Nephron progenitor cell (in vitro differentiated cells): ENCODE measurements around the gene EP400.

Source experiments
- DNase-seq: peaks from one replicate; pipeline ENCODE4 v3.0.0; 2021
- H3K27ac Mint-ChIP-seq: 2 replicates; pipeline ENCODE4 v1.8.0; 2021; ENCODE audit warnings: mild to moderate bottlenecking, moderate library complexity, mixed read lengths
- H3K27me3 Mint-ChIP-seq: 2 replicates; pipeline ENCODE4 v1.8.0; 2021; ENCODE audit warnings: mild to moderate bottlenecking, low read depth, mixed read lengths; ENCODE audit not compliant: poor library complexity
- H3K36me3 Mint-ChIP-seq: 2 replicates; pipeline ENCODE4 v1.8.0; 2021; ENCODE audit warnings: low read depth, mixed read lengths
- H3K4me1 Mint-ChIP-seq: 2 replicates; pipeline ENCODE4 v1.8.0; 2021; ENCODE audit warnings: mixed read lengths
- H3K4me3 Mint-ChIP-seq: 2 replicates; pipeline ENCODE4 v1.8.0; 2021; ENCODE audit warnings: mild to moderate bottlenecking, moderate library complexity, mixed read lengths
- H3K9me3 Mint-ChIP-seq: 2 replicates; pipeline ENCODE4 v1.8.0; 2021; ENCODE audit warnings: mild to moderate bottlenecking, moderate library complexity, mixed read lengths
- CTCF ChIP-seq: fragments of 200-600 bp; sonication (generic); IDR thresholded peaks from 2 replicates; pipeline ENCODE4 v1.5.0; 2021; ENCODE audit warnings: antibody characterized with exemption

Gene EP400

DNA sequence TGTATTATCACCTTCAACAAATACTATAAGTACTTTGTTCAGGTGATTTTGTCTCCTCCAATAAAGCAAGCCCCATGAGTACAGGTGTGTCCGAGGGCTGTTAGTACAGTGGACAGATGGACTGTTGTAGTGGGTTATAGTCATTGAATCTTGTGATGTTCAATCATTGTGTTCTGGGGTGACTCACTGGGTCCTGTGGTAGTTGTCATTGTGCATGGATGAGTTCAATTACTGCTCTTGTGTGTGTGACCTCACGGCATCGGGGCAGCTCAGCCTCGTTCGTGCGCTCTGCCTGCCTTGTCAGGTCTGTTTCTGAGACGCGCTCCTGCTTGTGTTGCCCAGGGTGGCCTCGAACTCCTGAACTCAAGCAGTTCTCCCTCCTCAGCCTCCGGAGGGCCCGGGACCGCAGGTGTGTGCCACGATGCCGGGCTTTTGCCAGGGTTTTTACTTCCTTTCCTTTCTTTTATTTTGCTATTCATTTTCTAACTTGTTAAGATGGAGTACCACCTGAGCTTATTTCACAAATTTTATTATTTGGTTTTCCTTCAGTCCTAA lies 122.2 kb downstream of the EP400 start:
- H3K36me3 Mint-ChIP-seq, result peaks cover 55% of the 10 kb centered on the region

DNA sequence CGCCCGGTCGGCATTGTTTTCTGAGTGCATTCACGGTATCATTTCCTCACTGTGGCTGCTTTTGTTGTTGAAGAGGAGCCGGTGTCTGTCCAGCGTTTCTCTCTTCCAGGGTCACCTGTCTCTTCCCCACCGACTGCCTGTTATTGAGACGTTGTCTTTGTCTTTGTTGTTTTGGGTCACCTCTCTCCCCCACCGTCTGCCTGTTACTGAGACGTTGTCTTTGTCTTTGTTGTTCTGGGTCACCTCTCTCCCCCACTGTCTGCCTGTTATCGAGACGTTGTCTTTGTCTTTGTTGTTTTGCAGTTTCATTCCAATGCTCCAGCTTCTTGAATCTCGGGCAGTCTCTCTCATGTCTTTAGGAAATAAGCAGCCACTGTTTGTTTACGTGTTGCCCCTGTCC lies 124.5 kb downstream of the EP400 start:
- Mint-ChIP-seq H3K27ac (peak overlapping the region; percentile 80), H3K4me3 (no peak overlapping the region), H3K9me3 (no peaks in the 10 kb centered on the region)

More for the DNA sequence above, 122.2 kb downstream of the EP400 start:
- H3K27ac Mint-ChIP-seq, result no peak overlapping the region
- no peaks in the 10 kb centered on the region for H3K4me1 Mint-ChIP-seq
- TF ChIP-seq CTCF, result no peak
- no peaks in the 10 kb centered on the region for H3K9me3 Mint-ChIP-seq
- H3K4me3 Mint-ChIP-seq, result no peak overlapping the region
- DNase-seq, result no peak
- no peaks in the 10 kb centered on the region for H3K27me3 Mint-ChIP-seq

GRCh38 chr12:132075026-132075713 lies 125.4 kb downstream of the EP400 start:
- H3K36me3 Mint-ChIP-seq, result peaks cover 51% of the 10 kb centered on the region

More for the DNA sequence above, 124.5 kb downstream of the EP400 start:
- Mint-ChIP-seq H3K36me3 (peaks cover 55% of the 10 kb centered on the region), H3K4me1 (no peaks in the 10 kb centered on the region), H3K27me3 (peaks cover 3% of the 10 kb centered on the region)
- no peak for DNase-seq
- no peak for TF ChIP-seq CTCF

DNA sequence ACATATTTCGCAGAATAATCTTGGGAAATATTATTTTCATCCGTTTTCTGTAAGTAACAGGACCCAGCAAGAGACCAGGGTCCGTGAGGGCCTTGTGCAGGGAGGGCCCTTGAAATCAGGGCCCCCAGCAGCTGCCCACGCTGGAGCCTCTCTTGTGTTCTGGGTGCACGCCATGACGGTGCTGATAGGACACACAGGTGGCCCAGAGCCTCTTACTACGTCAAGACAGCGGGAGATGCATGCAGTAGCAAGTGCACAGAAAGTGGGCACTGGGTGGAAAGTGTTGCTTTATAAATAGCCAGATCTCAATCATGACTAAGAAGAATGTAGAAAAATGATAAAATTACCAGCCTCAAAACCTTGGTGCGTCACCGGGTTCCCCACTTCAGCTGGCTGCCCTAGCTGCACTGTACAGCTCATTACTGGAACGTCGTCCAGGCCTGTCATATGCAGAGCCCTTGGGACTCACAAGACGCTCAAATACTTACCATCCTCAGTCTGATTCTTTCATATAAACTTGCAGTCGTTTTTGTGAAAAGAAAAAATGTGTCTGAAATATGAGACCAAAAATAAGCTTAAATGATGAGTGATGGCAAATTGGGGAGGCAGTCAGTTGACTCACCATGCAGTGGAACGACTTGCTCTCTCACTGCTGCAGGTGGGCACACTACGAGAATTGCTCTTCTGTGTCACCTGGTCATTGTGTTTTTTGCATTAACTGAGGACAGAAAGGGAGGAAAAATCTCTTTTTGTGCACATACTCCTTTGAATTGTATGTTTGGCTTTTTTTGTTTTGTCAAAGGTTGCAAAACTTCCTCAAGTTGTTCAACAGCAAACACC lies 126.2 kb downstream of the EP400 start:
- Mint-ChIP-seq H3K9me3 (no peaks in the 10 kb centered on the region), H3K27ac (no peak overlapping the region), H3K36me3 (peaks cover 48% of the 10 kb centered on the region), H3K4me1 (no peaks in the 10 kb centered on the region), H3K27me3 (peaks cover 3% of the 10 kb centered on the region), H3K4me3 (no peak overlapping the region)
- no peak for DNase-seq
- no peak for TF ChIP-seq CTCF

More at GRCh38 chr12:132075026-132075713, 125.4 kb downstream of the EP400 start:
- Mint-ChIP-seq H3K27me3 (peaks cover 3% of the 10 kb centered on the region), H3K4me3 (no peak overlapping the region), H3K27ac (no peak overlapping the region), H3K4me1 (no peaks in the 10 kb centered on the region), H3K9me3 (no peaks in the 10 kb centered on the region)
- no peak for TF ChIP-seq CTCF
- no peak for DNase-seq

DNA sequence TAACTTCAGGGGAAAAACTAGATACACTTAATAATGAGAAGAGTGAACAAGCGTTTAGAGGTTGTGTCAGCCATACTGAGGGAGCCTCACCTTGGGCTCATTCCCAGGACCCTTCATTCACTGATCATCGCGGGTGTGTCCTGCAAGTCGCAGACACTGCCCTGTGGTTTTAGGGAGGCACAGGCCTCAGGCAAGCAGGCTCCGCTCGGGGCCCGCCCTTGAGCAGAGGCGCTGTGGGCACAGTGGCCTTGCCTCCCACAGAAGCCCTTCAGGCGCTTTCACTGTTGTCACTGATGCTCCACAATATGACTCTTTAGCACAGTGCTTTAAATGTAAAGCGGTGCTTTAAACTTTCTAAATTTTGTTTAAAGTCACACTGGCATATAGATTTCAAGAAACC lies 127.0 kb downstream of the EP400 start:
- Mint-ChIP-seq H3K4me1 (no peaks in the 10 kb centered on the region), H3K9me3 (no peaks in the 10 kb centered on the region), H3K27ac (no peak overlapping the region), H3K36me3 (peaks cover 45% of the 10 kb centered on the region), H3K27me3 (peaks cover 3% of the 10 kb centered on the region), H3K4me3 (no peak overlapping the region)
- no peak for DNase-seq
- no peak for TF ChIP-seq CTCF
